ENCODE data around the gene APBB1IP.
"Not testable (repeated sequence)": the region's sequence is repeated elsewhere in the genome, so short reads cannot be mapped to it uniquely, and the experiment has no call there.

APBB1IP gene

DNA sequence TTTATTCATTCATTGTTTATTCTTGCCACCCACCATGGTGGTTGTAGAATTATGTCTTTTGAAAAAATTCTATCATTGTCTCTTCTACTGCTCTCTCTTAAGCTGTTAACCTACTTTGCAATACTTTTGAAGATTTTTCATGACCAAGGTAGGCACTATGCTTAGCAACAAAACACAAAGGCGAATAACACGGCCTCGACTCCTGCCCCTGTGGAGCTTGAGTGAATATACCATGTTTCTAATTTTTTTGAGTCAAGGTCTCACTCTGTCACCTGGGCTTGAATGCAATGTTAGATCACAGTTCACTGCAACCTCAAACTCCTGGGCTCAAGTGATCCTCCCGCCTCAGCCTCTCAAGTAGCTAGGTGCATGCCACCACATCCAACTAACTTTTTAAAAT is 39.4 kb downstream of the APBB1IP start:
- DNase-seq (ENCODE audit: low read depth in 2 of 2): no peak

DNA sequence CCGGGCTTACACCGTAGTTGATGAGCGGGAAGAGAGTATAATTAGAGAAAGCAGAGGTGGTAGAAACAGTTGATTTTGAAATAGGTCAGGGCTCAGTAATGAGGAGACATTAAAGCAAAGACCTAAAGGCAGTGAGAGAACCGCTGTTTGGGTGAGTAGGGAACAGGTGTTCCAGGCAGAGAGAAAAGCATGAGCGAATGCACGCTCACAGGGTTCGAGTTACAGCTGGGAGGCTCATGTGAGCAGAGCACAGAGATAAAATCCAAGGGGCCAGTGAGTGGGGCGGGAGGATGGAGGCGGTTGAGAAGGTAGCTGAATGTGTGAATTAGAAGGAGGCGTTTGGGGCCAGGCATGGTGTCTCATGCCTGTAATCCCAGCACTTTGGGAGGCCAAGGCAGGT is 39.9 kb downstream of the APBB1IP start:
- no peak for DNase-seq (ENCODE audit: low read depth in 2 of 2)

DNA sequence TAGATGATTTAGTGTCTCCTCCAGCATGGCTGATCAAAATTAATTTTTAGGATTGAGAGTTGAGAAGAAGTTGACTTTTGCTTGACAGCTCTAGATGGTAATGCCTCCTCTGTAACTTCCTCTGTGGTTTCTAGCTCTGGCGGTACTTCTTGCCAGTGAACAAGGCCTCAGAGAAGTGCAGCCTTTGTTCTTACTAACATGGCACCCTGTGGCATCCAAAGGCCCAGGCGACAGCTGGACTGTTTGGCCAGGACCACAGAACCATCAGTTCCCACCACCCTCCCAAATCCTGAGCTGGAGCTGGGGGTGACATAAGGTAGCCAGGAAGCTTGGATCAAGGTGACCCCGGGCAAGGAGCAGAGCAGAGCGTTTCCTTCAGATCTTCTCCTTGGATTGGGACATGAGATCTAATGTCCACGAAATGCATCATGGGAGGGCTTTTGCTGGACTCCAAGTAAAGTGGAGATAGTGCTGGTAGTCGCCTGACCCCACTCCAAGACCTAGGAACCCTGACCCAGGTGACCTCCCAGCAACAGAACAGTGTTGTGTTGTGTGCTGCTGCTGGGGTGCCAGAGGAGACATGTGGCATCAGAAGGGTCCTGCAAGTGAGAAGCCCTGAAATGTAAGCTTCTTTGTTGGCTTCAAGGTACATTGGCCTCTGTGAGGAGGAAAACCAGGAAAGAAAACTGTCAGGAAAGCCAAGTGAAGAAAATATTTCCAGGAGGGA is 41.8 kb downstream of the APBB1IP start:
- DNase-seq (ENCODE audit: low read depth in 2 of 2): no peak

DNA sequence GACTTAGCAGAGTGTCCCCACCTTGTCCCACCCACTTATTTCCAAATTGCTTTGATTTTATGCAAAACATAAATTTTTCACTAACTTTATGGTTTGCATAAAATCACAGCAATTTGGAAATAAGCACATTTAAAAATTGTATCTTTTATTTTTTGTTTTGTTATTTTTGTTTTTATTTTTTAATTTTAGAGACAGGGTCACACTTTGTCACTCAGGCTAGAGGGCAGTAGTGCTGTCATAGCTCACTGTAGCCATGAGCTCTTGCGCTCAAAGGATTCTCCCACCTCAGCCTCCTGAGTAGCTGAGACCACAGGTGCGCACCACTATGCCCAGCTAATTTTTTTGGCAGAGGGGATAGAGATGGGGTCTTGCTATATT is 43.2 kb downstream of the APBB1IP start:
- no peak for DNase-seq (ENCODE audit: low read depth in 2 of 2)

DNA sequence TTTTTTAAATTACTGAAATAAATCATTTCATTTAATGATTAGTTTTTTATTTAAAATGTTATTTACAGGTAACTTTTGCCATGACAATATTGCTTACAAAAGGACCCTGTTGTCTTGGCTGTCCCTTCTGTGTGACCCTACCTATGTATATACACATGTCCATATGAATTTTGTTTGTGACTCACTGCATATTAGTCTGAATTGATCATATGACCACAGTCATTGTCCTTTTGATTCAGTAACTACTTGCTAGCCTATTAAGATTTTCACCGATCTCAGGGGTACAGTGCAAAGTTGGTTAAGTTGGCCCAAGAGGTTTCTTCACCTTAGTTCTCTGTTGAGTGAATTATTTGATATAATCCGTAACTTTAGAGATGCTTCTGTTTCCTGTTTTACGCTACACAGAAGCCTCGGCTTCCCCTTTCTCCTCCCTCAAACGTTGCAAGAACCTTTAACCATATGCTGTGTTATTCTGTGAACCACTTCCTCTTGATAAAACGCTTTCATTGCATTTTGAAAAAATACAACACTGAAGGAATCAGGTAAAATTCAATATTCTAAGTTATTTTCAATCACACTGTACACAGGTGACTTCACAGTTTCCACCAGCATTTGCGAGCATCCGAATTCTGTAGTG is 43.9 kb downstream of the APBB1IP start:
- no peak for DNase-seq (ENCODE audit: low read depth in 2 of 2)

DNA sequence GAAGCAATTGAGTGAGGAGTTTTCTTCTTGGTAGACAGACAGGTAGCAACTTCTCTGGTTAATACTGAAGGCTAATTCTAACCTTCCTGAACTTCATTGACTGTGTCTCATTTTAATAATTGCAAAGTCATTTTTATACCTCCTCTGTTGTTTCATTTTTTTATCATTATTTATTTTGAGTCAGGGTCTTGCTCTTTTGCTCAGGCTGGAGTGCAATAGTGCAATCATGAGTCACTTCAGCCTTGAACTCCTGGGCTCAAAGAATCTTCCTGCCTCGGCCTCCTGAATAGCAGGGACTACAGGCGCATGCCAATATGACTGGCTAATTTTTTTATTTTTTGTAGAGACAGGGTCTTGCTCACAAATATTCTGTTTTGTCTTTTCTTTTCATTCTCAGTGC is 45.4 kb downstream of the APBB1IP start:
- no peak for DNase-seq (ENCODE audit: low read depth in 2 of 2)

DNA sequence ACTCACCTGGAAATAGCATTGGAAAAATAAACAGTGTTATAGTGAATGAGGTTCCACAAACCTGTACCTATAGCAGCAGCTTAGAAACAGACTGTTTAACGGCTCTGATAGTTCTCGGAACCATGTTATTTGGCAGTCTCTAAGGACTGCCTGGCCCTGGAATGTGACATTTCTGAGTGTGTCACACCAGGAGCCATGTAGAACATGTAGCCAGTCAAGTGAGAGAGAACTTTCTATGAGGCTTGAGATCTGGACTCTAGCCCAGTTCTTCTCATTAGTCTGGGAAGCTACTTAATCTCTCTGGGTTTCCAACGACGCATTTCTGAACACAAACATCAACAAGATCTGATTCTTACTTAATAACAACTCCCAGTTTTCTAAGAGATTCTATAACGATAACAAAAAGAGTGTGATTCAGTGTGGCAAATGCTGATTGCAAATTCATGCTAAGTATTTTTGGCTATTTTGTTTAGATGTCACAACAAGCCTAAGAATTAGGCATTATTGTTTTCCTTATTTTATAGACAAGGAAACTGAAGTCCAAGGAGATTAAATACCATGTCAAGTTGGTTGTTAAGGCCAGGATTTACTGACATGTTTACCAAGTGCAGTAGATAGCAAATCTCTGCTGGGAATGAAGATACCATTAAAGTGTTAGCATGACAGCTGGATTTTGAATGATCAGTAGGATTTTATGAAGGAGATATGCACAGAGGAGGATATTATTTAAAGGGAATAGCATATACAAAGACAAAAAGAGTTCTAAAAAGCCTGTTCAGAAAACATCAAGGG is 47.2 kb downstream of the APBB1IP start:
- DNase-seq (ENCODE audit: low read depth in 2 of 2): no peak

DNA sequence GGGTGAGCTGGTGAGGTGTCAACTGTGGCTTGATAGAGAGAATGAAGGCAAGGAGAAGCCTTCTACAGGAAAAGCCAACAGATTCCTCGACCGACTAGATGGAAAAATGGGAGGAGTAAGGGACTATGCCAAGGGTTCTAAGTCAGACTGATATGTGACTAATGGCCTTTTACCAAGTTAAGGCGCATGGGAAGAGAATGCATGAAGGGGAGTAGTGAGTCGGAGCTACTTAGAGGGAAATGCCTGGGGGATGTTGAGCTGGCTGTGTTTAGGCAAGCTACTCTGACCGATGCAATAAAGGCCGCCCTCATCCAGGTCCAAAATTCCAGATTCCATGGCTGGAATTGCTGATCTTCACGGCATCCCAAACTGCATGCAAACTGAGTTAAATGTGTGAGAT is 48.2 kb downstream of the APBB1IP start:
- DNase-seq (ENCODE audit: low read depth in 2 of 2): no peak

DNA sequence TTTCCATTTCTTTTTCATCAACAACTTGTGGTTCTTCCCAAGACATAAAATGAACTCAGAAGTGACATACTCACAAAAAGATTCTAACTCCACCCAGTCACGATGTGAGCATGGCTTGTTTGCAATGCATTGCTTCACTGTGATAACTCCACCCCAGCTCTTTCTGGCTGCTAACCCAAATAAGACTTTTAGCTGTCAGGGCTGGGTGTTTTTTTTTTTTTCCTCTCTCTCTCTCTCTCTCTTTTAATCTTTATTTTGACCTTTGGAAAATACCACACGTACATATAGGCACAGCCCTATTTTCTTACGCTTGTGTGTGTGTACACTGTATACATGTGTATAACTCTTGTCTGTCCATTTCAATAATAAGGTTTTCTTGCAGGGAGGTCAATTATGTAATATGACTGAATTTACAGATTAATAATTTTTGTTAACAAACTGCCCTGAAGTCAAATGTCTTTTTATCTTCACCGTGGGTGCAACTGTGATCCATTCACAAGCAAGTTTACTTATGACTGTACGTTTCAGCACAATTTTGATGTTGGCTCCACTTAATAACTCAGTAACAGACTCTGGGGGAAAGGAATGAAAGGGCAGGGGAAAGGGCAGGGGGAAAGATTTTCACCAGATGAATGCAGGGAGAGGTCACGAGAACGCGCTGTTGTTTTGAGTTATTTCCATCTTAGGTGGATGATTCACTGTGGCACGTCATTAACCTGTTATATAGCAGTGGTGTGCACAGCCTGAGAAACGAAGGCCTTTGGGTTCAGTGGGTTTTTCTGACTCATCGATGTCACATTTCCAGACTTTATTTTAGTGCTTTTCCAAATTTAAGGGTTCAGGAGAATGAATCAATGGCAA is 49.1 kb downstream of the APBB1IP start:
- peak; percentile 38 to 39 for DNase-seq (ENCODE audit: low read depth in 2 of 2)

DNA sequence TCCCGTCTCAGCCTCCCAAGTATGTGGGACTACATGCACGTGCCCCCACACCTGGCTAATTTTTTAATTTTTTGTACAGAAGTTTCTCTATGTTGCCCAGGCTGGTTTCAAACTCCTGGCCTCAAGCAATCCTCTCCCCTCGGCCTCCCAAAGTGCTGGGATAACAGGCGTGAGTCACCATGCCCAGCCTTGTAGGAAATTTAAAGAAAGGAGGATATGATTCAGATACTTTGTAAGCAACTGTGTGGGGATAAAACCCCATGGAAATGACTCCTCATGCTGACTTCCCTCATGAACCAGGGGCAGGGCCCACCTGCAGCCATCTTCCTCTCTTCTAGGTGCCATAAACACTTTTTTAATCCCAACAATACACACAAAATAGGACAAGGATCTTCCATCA is 50.2 kb downstream of the APBB1IP start:
- no peak for DNase-seq (ENCODE audit: low read depth in 2 of 2)

DNA sequence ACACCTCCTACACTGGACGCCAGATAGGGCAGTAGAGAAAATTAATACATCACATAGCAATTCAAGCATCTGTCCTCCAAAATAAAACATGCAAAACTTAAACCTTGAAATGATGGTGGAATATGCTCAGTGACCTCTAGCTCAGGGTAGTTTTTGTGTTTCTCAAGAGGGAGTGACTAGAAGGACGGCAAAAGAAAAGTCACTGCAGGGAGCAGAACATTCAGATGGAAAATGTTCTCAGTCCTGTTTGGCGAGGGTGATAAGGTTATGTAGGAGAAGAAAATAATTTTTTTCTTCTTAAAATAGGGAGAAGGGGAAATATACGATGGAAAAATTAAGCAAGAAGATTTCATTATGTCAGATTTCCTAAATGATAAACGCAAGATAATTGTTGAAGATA is 50.9 kb downstream of the APBB1IP start:
- no peak for DNase-seq (ENCODE audit: low read depth in 2 of 2)

DNA sequence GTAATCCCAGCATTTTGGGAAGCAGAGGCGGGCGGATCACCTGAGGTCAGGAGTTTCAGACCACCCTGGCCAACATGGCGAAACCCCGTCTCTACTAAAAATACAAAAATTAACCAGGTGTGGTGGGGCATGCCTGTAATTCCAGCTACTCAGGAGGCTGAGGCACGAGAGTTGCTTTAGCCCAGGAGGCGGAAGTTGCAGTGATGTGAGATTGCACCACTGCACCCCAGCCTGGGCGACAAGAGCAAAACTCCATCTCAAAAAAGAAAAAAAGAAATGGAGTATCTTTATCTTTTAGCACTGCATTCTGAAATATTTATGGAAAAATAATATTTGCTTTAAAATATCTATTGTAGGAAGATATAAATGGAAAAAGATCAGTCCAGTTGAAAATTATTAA is 52.2 kb downstream of the APBB1IP start:
- not testable (repeated sequence) for DNase-seq (ENCODE audit: low read depth in 2 of 2)

DNA sequence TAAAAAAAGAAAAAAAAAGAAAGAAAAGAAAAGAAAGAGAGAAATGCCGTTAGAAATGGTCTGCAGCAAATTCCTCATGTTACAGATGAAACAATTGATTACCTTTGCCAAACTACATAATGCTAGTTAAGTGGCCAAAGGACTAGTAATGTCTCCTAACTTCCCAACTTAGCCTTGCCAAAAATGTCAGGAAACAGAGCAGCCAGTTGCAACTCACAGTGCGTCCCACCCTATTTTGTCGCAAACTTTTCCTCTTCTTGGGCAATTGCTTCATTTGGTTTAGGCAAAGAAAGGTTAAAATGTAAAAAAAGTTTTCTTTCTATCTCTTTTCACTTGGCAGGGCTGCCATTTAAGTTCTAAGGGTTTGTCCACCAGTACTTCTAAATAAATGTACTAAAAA is 53.1 kb downstream of the APBB1IP start:
- DNase-seq (ENCODE audit: low read depth in 2 of 2): no peak

DNA sequence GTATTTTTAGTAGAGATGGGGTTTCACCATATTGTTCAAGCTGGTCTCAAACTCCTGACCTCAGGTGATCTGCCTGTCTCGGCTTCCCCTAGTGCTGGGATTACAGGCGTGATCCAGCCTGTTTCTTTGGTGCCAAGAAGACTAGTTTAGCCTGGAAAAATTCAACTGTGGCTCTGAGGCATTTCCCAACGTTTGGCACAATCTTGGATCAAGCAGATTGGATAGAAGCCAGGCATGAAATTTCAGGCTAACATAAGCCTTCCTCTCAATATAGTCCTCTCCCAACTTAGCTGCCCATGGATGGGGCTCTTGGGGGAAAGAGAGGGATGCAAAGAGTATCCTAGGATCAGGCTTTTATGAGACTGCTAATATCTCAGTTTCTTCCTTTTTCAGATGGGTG is 53.8 kb downstream of the APBB1IP start:
- DNase-seq (ENCODE audit: low read depth in 2 of 2): no peak

DNA sequence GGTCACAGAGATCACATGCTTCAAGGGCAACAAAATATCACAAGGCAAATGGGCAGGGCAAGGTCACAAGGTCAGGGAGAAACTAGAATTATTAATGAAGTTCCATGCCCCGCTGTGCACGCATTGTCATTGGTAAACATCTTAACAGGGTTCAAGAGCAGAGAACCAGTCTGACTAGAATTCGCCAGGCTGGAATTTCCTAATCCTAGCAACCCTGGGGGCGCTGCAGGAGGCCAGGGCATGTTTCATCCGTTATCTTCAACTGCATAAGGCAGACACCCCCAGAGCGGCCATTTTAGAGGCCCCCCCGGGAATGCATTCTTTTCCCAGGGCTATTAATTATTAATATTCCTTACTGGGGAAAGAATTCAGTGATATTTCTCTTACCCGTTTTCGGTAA is 54.6 kb downstream of the APBB1IP start:
- not testable (repeated sequence) for DNase-seq (ENCODE audit: low read depth in 2 of 2)

DNA sequence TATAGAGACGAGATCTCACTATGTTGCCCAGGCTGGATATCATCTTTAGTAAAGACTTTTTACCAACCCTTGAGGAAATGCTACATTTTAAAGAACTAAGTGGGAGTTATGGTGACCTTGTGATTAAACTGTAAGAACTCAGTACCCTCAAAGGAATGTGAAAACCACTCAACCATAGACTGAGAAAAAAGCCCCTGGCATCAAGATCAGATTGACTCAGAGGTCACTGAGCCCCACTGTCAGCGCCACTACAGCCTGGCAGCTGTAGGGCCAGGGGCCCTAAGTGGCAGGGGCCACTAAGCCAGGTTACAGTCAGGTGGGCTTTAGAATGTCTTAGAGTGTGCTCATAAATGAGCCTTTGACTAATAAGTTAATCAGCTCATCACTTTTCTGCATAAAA is 55.9 kb downstream of the APBB1IP start:
- DNase-seq (ENCODE audit: low read depth in 2 of 2): no peak

DNA sequence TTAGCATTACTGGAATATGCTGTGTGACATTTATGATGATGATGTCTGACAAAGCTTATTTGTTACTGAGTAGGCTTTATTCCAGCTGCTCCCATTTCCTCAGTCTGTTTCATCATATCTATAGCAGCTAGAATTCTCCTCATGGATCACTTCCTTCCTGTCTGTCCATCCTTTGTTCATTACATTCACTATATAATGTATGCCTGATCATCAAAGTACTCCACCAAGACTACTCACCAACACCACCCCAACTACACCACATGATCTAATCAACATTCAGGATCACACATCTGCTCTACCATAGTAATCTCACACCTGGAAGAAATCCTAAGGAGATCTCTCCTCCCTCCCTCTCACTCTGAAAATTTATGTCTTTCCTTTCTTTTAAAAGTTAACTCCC is 61.3 kb downstream of the APBB1IP start:
- DNase-seq (ENCODE audit: low read depth in 2 of 2): no peak

DNA sequence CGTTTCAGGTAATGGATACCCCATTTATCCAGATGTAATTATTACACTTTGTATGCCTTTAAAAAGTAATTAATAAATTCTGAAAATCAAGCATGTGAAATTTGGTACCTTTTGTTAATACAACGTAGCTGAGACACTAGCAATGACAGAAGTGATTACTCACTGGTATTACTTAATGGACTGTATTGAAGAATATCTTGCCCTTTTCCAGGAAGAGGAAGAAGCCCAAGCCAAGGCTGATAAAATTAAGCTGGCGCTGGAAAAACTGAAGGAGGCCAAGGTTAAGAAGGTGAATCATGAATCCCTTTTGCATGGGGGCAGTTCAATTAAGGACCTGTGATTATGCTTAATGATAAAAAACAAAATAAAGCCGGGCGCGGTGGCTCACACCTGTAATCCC is 64.8 kb downstream of the APBB1IP start:
- no peak for DNase-seq (ENCODE audit: low read depth in 2 of 2)

DNA sequence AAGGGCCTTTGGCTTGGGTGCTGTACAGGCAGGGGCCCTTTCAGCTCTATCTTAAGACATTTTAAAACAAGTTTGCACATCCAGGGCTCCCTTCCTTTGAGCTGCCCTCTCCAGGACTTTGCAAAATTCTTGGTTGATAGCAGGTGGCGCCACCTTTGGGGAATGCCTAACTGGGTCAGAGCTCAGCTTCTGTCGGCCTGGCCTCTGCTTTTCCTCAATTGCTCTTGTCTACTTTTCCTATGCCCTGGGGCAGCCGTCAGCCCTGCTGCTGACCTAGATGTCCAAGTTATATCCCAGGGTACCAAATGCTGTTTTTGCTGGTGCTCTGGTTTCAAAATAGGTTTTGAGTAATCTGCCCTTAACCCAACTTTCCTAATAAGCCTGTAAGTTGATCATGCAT is 65.8 kb downstream of the APBB1IP start:
- DNase-seq (ENCODE audit: low read depth in 2 of 2): no peak

DNA sequence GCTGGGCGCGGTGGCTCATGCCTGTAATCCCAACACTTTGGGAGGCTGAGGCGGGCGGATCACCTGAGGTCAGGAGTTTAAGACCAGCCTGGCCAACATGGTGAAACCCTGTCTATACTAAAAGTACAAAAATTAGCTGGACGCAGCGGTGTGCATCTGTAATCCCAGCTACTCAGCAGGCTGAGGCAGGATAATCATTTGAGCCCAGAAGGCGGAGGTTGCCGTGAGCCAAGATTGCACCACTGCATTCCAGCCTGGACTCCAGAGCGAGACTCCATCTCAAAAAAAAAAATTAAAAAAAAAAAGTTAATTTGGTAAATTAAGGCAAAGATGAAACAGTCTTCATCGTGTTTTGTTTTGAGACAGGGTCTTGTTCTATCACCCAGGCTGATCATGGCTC is 66.3 kb downstream of the APBB1IP start:
- DNase-seq (ENCODE audit: low read depth in 2 of 2): not testable (repeated sequence)

DNA sequence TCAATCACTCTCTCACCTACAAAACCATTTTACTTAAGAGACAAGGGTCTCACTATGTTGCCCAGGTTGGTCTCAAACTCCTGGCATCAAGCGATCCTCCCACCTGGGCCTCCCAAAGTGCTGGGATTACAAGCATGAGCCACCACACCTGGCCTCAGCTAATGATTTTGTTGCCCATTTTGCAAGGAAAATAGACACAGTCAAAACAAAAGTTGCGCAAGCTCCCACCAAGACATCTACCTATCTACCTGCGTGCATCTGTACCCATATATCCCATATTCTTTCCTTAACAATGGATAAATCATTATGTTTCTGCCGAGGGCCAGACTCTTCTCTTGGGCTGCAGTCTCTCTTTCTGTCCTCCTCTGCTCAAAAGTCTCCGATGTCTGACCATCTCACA is 67.3 kb downstream of the APBB1IP start:
- no peak for DNase-seq (ENCODE audit: low read depth in 2 of 2)

DNA sequence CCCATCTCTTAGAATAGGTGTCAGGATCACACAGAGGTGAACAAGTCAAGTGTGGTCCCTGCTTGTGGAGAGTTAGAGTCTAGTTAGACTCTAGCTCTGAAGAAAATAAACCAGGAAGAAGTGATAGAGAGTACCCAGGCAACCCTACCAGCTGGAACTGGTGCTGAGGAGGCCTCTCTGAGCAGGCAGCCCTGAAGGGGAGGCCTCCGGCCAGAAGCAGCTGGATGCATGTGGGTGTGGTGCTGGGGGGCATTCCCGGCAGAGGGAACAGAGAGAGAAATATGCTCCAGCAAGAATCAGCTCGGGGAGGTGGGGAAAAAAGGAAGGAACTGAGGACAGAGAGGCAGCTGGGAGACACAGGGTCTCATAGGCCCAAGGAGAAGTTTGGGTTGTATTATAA is 68.6 kb downstream of the APBB1IP start:
- DNase-seq (ENCODE audit: low read depth in 2 of 2): no peak

Data from stimulated activated CD8-positive, alpha-beta memory T cell treated with anti-CD3 and anti-CD28 coated beads, Interleukin-2, amount 100 ng/mL, for 48 hours (primary cell).